ENCODE results near the gene OR52J3.

OR52J3 gene

GRCh38 chr11:5081405-5081804, 35.1 kb downstream of the OR52J3 start:
- Histone ChIP-seq H3K27me3 (no peaks in the 10 kb centered on the region), H3K4me1 (no peaks in the 10 kb centered on the region), H3K4me3 (ENCODE audit: low read depth, low read length) (no peak overlapping the region), H3K9me3 (no peaks in the 10 kb centered on the region), H3K36me3 (no peaks in the 10 kb centered on the region)
- TF ChIP-seq, protein P1, sequence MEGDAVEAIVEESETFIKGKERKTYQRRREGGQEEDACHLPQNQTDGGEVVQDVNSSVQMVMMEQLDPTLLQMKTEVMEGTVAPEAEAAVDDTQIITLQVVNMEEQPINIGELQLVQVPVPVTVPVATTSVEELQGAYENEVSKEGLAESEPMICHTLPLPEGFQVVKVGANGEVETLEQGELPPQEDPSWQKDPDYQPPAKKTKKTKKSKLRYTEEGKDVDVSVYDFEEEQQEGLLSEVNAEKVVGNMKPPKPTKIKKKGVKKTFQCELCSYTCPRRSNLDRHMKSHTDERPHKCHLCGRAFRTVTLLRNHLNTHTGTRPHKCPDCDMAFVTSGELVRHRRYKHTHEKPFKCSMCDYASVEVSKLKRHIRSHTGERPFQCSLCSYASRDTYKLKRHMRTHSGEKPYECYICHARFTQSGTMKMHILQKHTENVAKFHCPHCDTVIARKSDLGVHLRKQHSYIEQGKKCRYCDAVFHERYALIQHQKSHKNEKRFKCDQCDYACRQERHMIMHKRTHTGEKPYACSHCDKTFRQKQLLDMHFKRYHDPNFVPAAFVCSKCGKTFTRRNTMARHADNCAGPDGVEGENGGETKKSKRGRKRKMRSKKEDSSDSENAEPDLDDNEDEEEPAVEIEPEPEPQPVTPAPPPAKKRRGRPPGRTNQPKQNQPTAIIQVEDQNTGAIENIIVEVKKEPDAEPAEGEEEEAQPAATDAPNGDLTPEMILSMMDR (IDR thresholded peaks at IDR 0.05; ENCODE audit: low read depth, low read length), result no peak
- no peak for DNase-seq

DNA sequence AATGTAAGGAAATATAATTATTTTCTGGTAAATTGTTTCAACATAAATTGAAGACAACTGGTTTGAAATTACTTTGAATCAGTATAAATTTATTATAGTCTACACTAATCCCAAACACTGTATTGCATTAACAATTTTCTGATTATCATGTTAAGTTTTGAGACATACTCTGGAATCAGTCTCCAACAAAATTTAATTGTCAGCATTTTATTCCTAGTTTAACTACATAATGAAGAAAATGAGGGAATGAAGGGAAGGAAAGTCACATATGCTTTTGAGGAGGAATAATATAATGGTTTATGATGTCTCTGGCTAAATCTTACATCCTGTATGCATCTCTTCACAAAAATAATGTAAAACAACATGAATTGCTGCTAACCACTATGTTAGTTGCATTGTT, 37.3 kb downstream of the OR52J3 start:
- DNase-seq, result no peak
- H3K4me1 ChIP-seq, result no peaks in the 10 kb centered on the region
- TF ChIP-seq, protein P1 (IDR thresholded peaks at IDR 0.05; ENCODE audit: low read depth, low read length), result no peak
- H3K4me3 ChIP-seq (ENCODE audit: low read depth, low read length), result no peak overlapping the region
- no peaks in the 10 kb centered on the region for H3K9me3 ChIP-seq
- H3K36me3 ChIP-seq, result no peaks in the 10 kb centered on the region
- no peaks in the 10 kb centered on the region for H3K27me3 ChIP-seq

GRCh38 chr11:5088556-5088955, 42.2 kb downstream of the OR52J3 start:
- no peaks in the 10 kb centered on the region for H3K27me3 ChIP-seq
- no peak overlapping the region for H3K4me3 ChIP-seq (ENCODE audit: low read depth, low read length)
- TF ChIP-seq, protein P1 (IDR thresholded peaks at IDR 0.05; ENCODE audit: low read depth, low read length), result no peak
- H3K9me3 ChIP-seq, result no peaks in the 10 kb centered on the region
- no peaks in the 10 kb centered on the region for H3K36me3 ChIP-seq
- no peak for DNase-seq
- H3K4me1 ChIP-seq, result no peaks in the 10 kb centered on the region

DNA sequence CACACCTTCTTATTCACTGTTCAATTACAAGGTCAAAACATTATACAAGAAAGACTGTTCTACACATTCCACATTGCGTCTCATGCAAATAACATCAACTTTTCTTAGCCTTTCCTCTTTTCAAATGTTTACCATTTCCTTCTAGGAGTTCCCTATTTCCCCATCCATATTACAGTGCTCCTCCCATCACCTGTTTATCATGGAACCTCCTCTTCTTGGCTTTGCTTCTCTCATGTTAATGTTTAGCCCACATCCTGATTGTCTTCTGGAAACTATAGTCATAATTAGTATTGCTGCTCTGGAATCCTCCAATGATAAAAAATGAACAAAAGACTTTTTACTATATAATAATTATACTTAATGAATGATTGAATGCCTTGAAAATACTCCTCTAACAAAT, 44.3 kb downstream of the OR52J3 start:
- H3K36me3 ChIP-seq, result no peaks in the 10 kb centered on the region
- TF ChIP-seq, protein P1 (IDR thresholded peaks at IDR 0.05; ENCODE audit: low read depth, low read length), result no peak
- no peaks in the 10 kb centered on the region for H3K27me3 ChIP-seq
- DNase-seq, result no peak
- no peaks in the 10 kb centered on the region for H3K9me3 ChIP-seq
- H3K4me3 ChIP-seq (ENCODE audit: low read depth, low read length), result no peak overlapping the region
- H3K4me1 ChIP-seq, result no peaks in the 10 kb centered on the region

DNA sequence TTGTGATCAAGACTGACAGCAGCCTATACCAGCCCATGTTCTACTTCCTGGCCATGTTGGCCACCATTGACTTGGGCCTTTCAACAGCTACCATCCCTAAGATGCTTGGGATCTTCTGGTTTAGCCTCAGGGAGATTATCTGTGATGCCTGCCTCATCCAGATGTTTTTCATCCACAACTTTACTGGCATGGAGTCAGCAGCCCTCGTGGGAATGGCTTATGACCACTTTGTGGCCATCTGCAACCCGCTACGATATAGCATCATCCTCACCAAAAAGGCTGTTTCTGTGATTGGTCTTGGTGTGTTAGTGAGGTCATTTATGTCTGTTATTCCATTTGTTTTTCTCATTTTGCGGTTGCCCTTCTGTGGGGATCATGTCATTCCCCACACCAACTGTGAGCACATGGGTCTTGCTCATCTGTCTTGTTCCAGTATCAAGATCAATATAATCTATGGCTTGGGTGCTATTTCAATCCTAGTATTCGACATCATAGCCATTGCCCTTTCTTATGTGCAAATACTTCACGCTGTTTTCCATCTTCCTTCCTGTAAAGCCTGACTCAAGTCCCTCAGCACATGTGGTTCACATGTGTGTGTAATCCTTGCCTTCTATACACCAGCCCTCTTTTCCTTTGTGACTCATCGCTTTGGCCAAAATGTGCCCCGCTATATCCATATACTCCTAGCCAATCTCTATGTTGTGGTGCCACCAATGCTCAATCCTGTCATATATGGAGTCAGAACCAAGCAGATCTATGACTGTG, 46.7 kb downstream of the OR52J3 start:
- Histone ChIP-seq H3K27me3 (no peaks in the 10 kb centered on the region), H3K4me1 (no peaks in the 10 kb centered on the region), H3K36me3 (no peaks in the 10 kb centered on the region), H3K4me3 (ENCODE audit: low read depth, low read length) (no peak overlapping the region), H3K9me3 (no peaks in the 10 kb centered on the region)
- no peak for DNase-seq
- TF ChIP-seq, protein P1 (IDR thresholded peaks at IDR 0.05; ENCODE audit: low read depth, low read length), result no peak

DNA sequence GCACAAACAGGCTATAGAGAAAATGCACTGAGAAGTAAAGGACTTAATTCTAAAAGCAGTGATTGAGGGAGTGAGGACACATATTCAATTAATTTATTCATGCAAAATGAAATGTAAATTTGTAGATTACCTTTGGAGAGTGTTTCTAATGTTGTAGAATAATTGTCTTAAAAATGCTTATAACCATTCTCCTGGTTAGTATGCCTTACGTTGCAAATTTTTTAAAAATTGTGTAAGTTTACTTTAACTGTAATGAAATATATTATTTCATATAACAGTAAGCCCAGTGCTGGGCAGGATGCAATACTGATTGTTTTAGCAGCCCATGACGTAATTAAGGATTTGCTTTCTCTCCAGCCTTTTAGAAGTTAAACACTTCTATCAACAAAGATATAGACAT, 49.7 kb downstream of the OR52J3 start:
- no peaks in the 10 kb centered on the region for H3K4me1 ChIP-seq
- H3K27me3 ChIP-seq, result no peaks in the 10 kb centered on the region
- H3K36me3 ChIP-seq, result no peaks in the 10 kb centered on the region
- no peaks in the 10 kb centered on the region for H3K9me3 ChIP-seq
- TF ChIP-seq, protein P1 (IDR thresholded peaks at IDR 0.05; ENCODE audit: low read depth, low read length), result no peak
- no peak for DNase-seq
- H3K4me3 ChIP-seq (ENCODE audit: low read depth, low read length), result no peak overlapping the region
